HEK293 (cell line): Measurements from ENCODE around the gene EME1.
A peak's percentile ranks its signal among the peaks of the same experiment; 100 is the strongest.

Source experiments
- GLIS1 ChIP-seq: fragments of 450-650 bp; formaldehyde crosslinking; IDR thresholded peaks from 2 replicates; pipeline ENCODE4 v1.5.1; 2016; ENCODE audit warnings: missing biosample characterization, missing genetic modification characterization
- IKZF3 ChIP-seq: fragments of 450-650 bp; IDR thresholded peaks from 2 replicates; pipeline ENCODE4 v1.5.0; 2018; ENCODE audit warnings: missing biosample characterization, mild to moderate bottlenecking, missing genetic modification characterization, moderate library complexity
- KLF16 ChIP-seq: fragments of 450-650 bp; formaldehyde crosslinking; IDR thresholded peaks from 2 replicates; pipeline ENCODE4 v1.5.1; 2017; ENCODE audit warnings: missing biosample characterization, missing genetic modification characterization
- OSR2 ChIP-seq: fragments of 450-650 bp; formaldehyde crosslinking; IDR thresholded peaks from 2 replicates; pipeline ENCODE4 v1.5.1; 2016; ENCODE audit warnings: missing biosample characterization, missing genetic modification characterization
- SETDB1 ChIP-seq: IDR thresholded peaks from one replicate; pipeline ENCODE4 v1.6.1; 2017; ENCODE audit warnings: mild to moderate bottlenecking, low read length, moderate library complexity, mixed read lengths; ENCODE audit not compliant: insufficient read length
- ZEB2 ChIP-seq: fragments of 450-650 bp; formaldehyde crosslinking; IDR thresholded peaks from 2 replicates; pipeline ENCODE4 v1.5.1; 2016; ENCODE audit warnings: missing biosample characterization, missing genetic modification characterization
- ZNF10 ChIP-seq: fragments of 450-650 bp; formaldehyde crosslinking; IDR thresholded peaks from 2 replicates; pipeline ENCODE4 v1.5.1; 2017; ENCODE audit warnings: missing biosample characterization, missing genetic modification characterization
- ZNF132 ChIP-seq: fragments of 450-650 bp; formaldehyde crosslinking; IDR thresholded peaks from 2 replicates; pipeline ENCODE4 v1.5.1; 2017; ENCODE audit warnings: missing biosample characterization, missing genetic modification characterization, borderline replicate concordance
- ZNF223 ChIP-seq: fragments of 450-650 bp; formaldehyde crosslinking; IDR thresholded peaks from 2 replicates; pipeline ENCODE4 v1.5.1; 2016; ENCODE audit warnings: missing biosample characterization, missing genetic modification characterization
- ZNF23 ChIP-seq: fragments of 450-650 bp; formaldehyde crosslinking; IDR thresholded peaks from 2 replicates; pipeline ENCODE4 v1.5.1; 2016; ENCODE audit warnings: missing biosample characterization, missing genetic modification characterization, borderline replicate concordance
- ZNF239 ChIP-seq: fragments of 450-650 bp; formaldehyde crosslinking; IDR thresholded peaks from 2 replicates; pipeline ENCODE4 v1.5.1; 2016; ENCODE audit warnings: missing biosample characterization, missing genetic modification characterization
- ZNF24 ChIP-seq: fragments of 450-650 bp; formaldehyde crosslinking; IDR thresholded peaks from 2 replicates; pipeline ENCODE4 v1.5.1; 2016; ENCODE audit warnings: missing biosample characterization, missing genetic modification characterization
- ZNF280D ChIP-seq: fragments of 450-650 bp; formaldehyde crosslinking; IDR thresholded peaks from 2 replicates; pipeline ENCODE4 v1.5.1; 2016; ENCODE audit warnings: missing biosample characterization, missing genetic modification characterization
- ZNF394 ChIP-seq: fragments of 450-650 bp; formaldehyde crosslinking; IDR thresholded peaks from 2 replicates; pipeline ENCODE4 v1.5.1; 2016; ENCODE audit warnings: missing biosample characterization, missing genetic modification characterization, mild to moderate bottlenecking, moderate library complexity, borderline replicate concordance
- ZNF404 ChIP-seq: fragments of 450-650 bp; formaldehyde crosslinking; IDR thresholded peaks from 2 replicates; pipeline ENCODE4 v1.5.1; 2017; ENCODE audit warnings: missing biosample characterization, missing genetic modification characterization
- ZNF639 ChIP-seq: fragments of 450-650 bp; formaldehyde crosslinking; IDR thresholded peaks from 2 replicates; pipeline ENCODE4 v1.5.1; 2016; ENCODE audit warnings: missing biosample characterization, missing genetic modification characterization
- ZNF660 ChIP-seq: fragments of 450-650 bp; IDR thresholded peaks from 2 replicates; pipeline ENCODE4 v1.5.1; 2018; ENCODE audit warnings: missing biosample characterization, mild to moderate bottlenecking, missing genetic modification characterization
- ZNF692 ChIP-seq: fragments of 450-650 bp; formaldehyde crosslinking; IDR thresholded peaks from 2 replicates; pipeline ENCODE4 v1.5.1; 2016; ENCODE audit warnings: missing biosample characterization, missing genetic modification characterization
- ZNF704 ChIP-seq: fragments of 450-650 bp; formaldehyde crosslinking; IDR thresholded peaks from 2 replicates; pipeline ENCODE4 v1.5.1; 2016; ENCODE audit warnings: missing biosample characterization, missing genetic modification characterization
- ZNF707 ChIP-seq: fragments of 450-650 bp; formaldehyde crosslinking; IDR thresholded peaks from 2 replicates; pipeline ENCODE4 v1.5.1; 2016; ENCODE audit warnings: missing biosample characterization, missing genetic modification characterization
- ZNF792 ChIP-seq: fragments of 450-650 bp; formaldehyde crosslinking; IDR thresholded peaks from 2 replicates; pipeline ENCODE4 v1.5.1; 2016; ENCODE audit warnings: missing biosample characterization, missing genetic modification characterization
- ZSCAN30 ChIP-seq: fragments of 450-650 bp; IDR thresholded peaks from 2 replicates; pipeline ENCODE4 v1.5.1; 2018; ENCODE audit warnings: missing biosample characterization, mild to moderate bottlenecking, missing genetic modification characterization, moderate library complexity
- TF ChIP-seq, protein P1 (sequence below): fragments of 450-650 bp; formaldehyde crosslinking; IDR thresholded peaks from 2 replicates; pipeline ENCODE4 v1.5.1; 2016; ENCODE audit warnings: missing biosample characterization, missing genetic modification characterization
- TF ChIP-seq, protein P2 (sequence below): fragments of 450-650 bp; formaldehyde crosslinking; conservative IDR thresholded peaks from 2 replicates; pipeline ENCODE4 v1.5.1; 2016; ENCODE audit warnings: low read depth, missing biosample characterization, missing genetic modification characterization

EME1 gene

DNA sequence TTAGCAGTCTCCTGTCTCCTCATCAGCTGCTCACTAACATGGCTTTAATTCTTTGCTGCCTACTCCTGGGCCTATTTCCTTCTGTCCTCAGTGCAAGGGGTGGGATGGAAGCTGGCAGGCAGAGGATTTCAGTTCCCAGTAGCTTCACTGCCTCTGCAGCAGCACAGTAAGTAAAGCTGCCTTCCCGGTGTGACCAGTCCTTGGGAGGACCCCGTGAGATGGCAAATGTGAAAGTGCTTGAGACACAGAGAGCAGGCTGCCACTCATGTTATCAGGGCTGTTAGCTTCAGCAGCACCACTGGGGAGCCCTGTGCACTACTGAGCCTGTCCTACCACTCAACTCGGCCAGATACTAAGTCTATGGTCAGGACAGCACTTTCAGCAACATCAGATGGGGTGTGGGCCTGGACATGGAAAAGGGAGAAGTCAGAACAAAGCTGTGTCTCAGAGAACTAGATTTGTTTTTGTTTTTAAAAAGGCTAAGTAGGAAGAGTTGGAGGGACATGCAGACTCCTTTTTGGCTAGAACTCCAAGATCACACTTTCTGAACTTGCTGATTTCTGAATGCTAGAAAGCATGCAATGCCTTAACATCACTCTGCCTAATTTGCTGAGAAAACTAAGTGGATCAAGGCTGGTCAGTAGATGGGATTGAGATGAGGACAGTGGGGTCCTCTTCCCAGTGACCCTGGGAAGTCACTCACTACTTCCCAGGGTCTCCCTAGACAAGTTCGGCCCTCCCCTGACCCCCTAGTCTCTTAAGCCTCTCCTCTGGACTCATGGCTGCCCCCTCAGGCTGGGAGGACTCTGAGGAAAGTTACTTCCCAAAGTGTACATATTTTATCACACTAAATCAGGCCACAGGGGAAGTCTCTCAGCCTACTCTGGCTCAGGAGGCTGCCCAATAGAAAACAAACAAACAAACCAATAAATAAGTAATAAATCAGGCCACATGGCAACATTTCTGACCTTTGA is 54.1 kb downstream of the EME1 start (continued):
- TF ChIP-seq SETDB1: no peak
- peak; percentile 69 for TF ChIP-seq OSR2 (tag by site-specific recombination)
- no peak for TF ChIP-seq ZEB2 (tag by site-specific recombination)
- TF ChIP-seq ZNF792 (tag by site-specific recombination): no peak
- no peak for TF ChIP-seq ZNF704 (tag by site-specific recombination)
- peak; percentile 43; the same call in 1 of the 2 replicates for TF ChIP-seq ZNF394 (tag by site-specific recombination)
- peak; percentile 57; the same call in 1 of the 2 replicates for TF ChIP-seq ZNF692 (tag by site-specific recombination)
- TF ChIP-seq ZNF660: 0 out of 2 replicates have a peak, but pooled peaks have one; percentile 16
- no peak for TF ChIP-seq ZNF23 (tag by site-specific recombination)
- 0 out of 2 replicates have a peak, but pooled peaks have one; percentile 20 for TF ChIP-seq ZSCAN30 (tag by site-specific recombination)
- TF ChIP-seq, protein P1, sequence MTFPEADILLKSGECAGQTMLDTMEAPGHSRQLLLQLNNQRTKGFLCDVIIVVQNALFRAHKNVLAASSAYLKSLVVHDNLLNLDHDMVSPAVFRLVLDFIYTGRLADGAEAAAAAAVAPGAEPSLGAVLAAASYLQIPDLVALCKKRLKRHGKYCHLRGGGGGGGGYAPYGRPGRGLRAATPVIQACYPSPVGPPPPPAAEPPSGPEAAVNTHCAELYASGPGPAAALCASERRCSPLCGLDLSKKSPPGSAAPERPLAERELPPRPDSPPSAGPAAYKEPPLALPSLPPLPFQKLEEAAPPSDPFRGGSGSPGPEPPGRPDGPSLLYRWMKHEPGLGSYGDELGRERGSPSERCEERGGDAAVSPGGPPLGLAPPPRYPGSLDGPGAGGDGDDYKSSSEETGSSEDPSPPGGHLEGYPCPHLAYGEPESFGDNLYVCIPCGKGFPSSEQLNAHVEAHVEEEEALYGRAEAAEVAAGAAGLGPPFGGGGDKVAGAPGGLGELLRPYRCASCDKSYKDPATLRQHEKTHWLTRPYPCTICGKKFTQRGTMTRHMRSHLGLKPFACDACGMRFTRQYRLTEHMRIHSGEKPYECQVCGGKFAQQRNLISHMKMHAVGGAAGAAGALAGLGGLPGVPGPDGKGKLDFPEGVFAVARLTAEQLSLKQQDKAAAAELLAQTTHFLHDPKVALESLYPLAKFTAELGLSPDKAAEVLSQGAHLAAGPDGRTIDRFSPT (tag by site-specific recombination): no peak
- TF ChIP-seq, protein P2, sequence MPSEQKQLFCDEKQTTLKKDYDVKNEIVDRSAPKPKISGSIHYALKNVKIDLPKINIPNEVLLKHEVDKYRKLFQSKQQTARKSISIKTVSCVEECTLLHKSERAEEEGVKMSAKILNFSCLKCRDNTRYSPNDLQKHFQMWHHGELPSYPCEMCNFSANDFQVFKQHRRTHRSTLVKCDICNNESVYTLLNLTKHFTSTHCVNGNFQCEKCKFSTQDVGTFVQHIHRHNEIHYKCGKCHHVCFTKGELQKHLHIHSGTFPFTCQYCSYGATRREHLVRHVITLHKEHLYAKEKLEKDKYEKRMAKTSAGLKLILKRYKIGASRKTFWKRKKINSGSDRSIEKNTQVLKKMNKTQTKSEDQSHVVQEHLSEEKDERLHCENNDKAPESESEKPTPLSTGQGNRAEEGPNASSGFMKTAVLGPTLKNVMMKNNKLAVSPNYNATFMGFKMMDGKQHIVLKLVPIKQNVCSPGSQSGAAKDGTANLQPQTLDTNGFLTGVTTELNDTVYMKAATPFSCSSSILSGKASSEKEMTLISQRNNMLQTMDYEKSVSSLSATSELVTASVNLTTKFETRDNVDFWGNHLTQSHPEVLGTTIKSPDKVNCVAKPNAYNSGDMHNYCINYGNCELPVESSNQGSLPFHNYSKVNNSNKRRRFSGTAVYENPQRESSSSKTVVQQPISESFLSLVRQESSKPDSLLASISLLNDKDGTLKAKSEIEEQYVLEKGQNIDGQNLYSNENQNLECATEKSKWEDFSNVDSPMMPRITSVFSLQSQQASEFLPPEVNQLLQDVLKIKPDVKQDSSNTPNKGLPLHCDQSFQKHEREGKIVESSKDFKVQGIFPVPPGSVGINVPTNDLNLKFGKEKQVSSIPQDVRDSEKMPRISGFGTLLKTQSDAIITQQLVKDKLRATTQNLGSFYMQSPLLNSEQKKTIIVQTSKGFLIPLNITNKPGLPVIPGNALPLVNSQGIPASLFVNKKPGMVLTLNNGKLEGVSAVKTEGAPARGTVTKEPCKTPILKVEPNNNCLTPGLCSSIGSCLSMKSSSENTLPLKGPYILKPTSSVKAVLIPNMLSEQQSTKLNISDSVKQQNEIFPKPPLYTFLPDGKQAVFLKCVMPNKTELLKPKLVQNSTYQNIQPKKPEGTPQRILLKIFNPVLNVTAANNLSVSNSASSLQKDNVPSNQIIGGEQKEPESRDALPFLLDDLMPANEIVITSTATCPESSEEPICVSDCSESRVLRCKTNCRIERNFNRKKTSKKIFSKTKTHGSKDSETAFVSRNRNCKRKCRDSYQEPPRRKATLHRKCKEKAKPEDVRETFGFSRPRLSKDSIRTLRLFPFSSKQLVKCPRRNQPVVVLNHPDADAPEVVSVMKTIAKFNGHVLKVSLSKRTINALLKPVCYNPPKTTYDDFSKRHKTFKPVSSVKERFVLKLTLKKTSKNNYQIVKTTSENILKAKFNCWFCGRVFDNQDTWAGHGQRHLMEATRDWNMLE (tag by site-specific recombination): peak; percentile 39; the same call in 1 of the 2 replicates
- TF ChIP-seq ZNF223: no peak
- 0 out of 2 replicates have a peak, but pooled peaks have one; percentile 51 for TF ChIP-seq IKZF3 (tag by site-specific recombination)
- no peak for TF ChIP-seq ZNF639 (tag by site-specific recombination)
- no peak for TF ChIP-seq ZNF280D (tag by site-specific recombination)
- TF ChIP-seq ZNF239 (tag by site-specific recombination): no peak
- TF ChIP-seq ZNF24 (tag by site-specific recombination): peak; percentile 82
- TF ChIP-seq KLF16 (tag by site-specific recombination): no peak
- TF ChIP-seq ZNF10 (tag by site-specific recombination): no peak
- peak; percentile 67 for TF ChIP-seq GLIS1 (tag by site-specific recombination)
- no peak for TF ChIP-seq ZNF404 (tag by site-specific recombination)
- no peak for TF ChIP-seq ZNF132 (tag by site-specific recombination)
- TF ChIP-seq ZNF707 (tag by site-specific recombination): no peak
